ENCODE data around the gene GMPR.
"Not testable (repeated sequence)": the region's sequence is repeated elsewhere in the genome, so short reads cannot be mapped to it uniquely, and the experiment has no call there.

The GMPR gene

GRCh38 chr6:16251706-16252105, 13.3 kb downstream of the GMPR start:
- no peak for DNase-seq

DNA sequence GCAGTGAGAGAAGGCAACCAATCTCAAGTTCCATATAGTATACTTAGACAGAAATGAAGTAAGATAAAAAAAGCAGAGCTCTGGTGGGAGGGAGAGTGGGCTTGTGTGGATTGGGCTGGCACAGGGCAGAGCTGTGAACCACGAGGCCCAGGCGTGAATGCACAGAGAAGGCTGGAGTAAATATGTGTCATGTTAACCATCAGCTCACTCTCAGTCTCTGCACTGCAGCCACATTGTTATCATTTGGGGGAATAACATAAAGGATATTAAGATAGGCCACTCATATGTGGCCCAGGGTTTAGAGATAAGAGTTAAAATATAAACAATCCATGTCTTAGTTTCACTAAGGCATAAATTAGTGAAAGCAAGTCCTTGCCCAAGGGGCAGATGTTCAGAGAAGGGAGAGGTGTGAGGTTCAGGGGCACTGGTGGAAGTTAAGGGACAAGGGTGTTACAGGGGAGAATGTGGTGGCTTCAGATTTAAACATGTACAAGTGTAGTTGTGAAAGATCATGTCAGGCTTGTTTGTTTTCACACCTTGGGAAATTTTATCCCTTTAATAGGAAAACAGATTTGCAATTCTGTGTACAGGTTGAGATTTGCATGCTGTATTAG, 14.4 kb downstream of the GMPR start:
- no peak for DNase-seq

DNA sequence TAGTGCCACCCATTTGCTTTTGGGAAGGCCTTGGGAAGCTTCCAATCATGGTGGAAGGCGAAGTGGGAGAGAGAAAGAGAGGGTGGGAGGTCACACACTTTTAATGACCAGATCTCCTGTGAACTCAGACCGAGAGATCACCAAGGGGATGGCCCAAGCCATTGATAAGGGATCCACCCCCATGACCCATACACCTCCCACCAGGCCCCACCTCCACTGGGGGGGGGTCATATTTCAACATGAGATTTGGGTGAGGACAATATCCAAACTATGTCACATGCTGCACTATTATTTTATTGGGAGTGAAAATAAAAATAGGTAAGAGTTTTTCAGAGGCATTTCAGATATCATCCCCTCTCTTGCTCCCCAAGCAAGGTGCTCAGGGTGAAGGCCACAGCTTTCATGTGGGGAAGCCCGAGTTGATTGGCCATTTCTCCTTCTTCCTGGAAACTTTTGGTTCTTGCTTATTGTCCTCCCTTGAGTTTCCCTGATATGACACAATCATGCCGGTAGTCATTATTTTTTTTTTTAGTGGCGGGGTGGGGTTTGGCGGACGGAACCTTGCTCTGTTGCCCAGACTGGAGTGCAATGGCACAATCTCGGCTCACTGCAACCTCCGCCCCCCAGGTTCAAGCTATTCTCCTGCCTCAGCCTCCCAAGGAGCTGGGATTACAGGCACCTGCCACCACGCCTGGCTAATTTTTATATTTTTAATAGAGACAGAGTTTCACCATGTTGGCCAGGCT, 15.2 kb downstream of the GMPR start:
- no peak for DNase-seq

GRCh38 chr6:16254535-16254934, 16.1 kb downstream of the GMPR start:
- no peak for DNase-seq

DNA sequence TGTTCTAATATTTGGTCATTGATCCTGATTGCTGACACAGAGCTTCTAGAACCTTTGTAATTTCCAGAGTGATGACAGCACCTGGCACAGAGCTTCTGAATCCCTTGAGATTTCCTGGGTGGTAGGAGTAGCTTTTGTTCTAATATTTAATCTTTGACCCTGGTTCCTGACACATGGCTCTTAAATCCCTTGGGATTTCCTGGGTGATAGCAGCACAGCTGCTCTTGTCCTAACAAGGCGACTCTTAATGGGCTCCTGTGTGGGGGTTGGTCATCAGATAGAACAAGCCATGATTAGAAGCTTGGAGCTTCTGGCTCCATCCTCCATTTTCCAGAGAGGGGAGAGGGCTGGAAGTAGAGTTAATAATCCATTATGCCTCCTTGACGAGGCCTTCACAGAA, 18.4 kb downstream of the GMPR start:
- DNase-seq: no peak

- DNase-seq: no peak
Observed at GRCh38 chr6:16257999-16258708, 19.8 kb downstream of the GMPR start.

- no peak for DNase-seq
Observed at GRCh38 chr6:16258709-16259075, 20.3 kb downstream of the GMPR start.

- not testable (repeated sequence) for DNase-seq
Observed at GRCh38 chr6:16259604-16260003, 21.2 kb downstream of the GMPR start.

DNA sequence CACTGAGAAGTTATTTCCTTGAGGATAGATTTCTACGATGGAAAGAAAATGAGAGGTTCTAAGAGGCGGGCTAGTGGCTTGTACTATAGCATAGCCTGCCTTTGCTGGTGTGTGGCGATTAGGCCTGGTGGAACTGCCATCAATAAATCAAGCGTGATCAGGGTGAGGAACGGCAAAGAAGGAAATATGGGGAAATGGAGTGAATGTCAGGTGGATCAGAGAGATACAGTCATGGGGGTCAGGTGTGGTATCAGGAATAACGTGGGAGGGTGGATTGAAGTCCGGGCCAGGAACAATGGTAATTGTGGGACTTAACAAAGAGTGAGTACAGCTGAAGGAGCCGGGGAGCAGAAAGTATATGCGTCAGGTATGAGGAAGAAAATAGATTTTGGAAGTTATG, 22.2 kb downstream of the GMPR start:
- not testable (repeated sequence) for DNase-seq

DNA sequence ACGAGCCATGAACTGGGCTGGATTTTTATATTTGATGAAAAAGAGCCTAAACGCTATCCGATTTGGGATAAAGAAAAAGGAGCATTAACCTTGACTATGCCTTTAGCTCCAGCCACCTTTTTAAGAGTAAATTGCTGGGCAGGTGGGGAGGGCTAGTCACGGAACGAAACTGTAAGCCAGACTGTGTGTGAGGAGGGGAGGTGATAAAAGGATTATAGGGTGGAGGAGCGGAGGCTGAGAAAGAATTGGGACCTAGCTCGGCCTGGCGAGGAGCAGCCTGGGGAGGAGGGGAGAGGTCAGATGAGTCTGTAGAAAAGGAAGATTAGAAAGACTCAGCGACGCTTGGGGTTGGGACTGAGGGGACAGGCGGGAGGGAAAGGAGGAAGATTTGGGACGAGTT, 24.4 kb downstream of the GMPR start:
- not testable (repeated sequence) for DNase-seq

GRCh38 chr6:16263464-16264099, 25.2 kb downstream of the GMPR start:
- not testable (repeated sequence) for DNase-seq

GRCh38 chr6:16264785-16265184, 26.4 kb downstream of the GMPR start:
- no peak for DNase-seq

DNA sequence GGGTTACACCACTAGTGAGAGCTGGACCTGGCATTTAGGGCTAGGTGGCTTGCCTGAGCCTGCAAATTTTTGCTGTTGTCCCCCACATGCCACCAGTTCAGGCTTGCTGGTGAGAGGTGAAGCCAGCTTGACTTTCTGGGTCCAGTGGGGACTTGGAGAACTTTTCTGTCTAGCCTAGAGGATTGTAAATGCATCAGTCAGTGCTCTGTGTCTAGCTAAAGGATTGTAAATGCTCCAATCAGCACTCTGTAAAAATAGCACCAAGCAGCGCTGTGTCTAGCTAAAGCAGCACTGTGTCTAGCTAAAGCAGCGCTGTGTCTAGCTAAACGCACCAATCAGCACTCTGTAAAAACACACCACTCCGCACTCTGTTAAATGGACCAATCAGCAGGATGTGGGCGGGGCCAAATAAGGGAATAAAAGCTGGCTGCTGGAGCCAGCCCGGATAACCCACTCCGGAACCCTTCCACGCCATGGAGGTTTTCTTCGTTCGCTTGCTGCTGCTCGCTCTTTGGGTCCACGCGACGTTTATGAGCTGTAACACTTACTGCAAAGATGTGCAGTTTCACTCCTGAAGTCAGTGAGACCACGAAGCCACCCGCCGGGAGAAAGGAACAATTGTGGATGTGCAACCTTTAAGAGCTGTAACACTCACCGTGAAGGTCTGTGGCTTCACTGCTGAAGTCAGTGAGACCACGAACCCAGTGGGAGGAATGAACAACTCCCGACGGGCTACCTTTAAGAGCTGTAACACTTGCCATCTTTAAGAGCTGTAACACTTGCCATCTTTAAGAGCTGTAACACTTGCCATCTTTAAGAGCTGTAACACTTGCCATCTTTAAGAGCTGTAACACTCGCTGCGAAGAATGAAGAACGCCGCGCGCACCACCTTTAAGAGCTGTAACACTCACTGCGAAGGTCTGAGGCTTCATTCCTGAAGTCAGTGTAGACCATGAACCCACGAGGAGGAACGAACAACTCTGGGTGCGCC, 27.3 kb downstream of the GMPR start:
- DNase-seq: no peak

GRCh38 chr6:16267428-16268263, 29.3 kb downstream of the GMPR start:
- DNase-seq: no peak

- DNase-seq: not testable (repeated sequence)
Observed at GRCh38 chr6:16269442-16270070, 31.2 kb downstream of the GMPR start.

DNA sequence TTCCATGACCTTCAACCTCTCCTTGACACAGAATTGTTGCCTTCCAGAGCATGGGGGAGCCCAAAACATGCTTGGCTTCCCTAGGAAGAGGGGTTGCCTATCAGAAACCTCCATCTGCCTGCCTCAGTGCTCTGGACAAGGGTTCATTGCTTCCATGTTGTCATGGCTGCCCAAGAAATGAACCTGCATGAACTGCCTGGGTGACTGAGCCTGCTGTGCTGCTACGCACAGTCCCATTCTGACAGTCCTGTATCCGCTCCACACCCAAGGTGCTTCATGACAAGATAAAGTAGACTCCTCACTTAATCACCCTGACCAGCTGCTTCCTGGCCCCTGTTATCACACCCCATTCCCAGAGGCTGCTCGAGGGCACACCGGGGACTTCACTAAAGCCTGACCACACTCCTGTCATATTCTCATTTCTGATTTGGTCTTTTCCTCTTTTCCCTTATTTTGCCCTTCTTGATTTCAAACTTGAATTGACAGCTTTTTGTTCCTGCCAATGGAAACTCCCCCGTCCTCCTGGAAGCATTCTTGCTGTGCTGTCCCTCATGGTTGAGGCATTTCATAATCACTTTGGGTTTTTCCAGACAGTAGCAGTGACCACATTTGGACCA, 31.9 kb downstream of the GMPR start:
- DNase-seq: no peak

- no peak for DNase-seq
Observed at GRCh38 chr6:16271428-16271827, 33.0 kb downstream of the GMPR start.

- no peak for DNase-seq
Observed at GRCh38 chr6:16272201-16272600, 33.8 kb downstream of the GMPR start.

DNA sequence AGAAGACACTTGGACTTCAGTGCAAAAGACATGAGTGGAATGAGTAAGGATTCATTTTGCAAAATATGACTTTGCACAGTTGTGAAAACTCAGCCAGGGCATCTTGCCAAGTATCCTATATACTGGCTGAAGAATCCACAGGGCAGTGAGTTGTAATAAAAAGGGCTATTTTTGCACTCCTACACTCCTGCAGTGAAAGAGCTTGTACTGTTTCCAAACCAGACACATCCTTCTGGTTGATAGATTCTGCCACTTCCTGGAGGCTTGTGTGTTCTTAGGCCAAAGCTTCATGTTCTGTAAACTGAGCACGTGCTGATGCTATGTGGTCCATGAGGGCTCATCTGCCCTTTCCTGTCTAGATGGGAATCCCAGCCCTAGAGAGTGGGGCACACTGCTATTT, 34.9 kb downstream of the GMPR start:
- no peak for DNase-seq

DNA sequence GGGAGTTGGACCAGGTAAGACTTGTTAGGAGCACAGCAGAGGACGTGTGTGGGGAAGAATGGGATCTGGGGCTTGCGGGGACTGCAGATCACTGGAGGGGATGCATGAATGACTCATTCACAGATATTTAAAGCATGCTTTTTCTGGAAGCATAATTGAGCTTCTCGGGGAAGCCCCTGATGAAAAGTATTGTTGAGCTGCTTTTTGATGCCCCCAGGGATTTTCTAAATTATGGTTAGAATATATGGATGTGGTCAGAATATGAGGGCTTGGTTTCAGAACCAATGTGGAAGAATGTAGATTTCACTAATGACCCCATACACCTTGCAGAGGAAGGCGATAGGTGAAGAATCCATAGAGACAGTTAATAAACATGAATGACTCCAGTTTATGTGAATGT, 36.1 kb downstream of the GMPR start:
- DNase-seq: no peak

Measured in T1000 (cell line).